Measurements from ENCODE around the gene PHACTR4.
"Not testable (repeated sequence)": the region's sequence is repeated elsewhere in the genome, so short reads cannot be mapped to it uniquely, and the experiment has no call there.

Gene PHACTR4

GRCh38 chr1:28354121-28354520, 15.4 kb upstream of the PHACTR4 start:
- DNase-seq (ENCODE audit: low spot score), result no peak
- in situ Hi-C loops (cut with MboI; ENCODE audit: low pct_unique_long_range_greater_than_20kb, low sequenced_read_pairs, unreplicated experiment), result no loop called here
- no peak for TF ChIP-seq CTCF (IDR thresholded peaks at IDR 0.05; ENCODE audit: extremely low read depth, insufficient read depth, missing control alignments)

GRCh38 chr1:28358716-28359115, 10.8 kb upstream of the PHACTR4 start:
- TF ChIP-seq CTCF (IDR thresholded peaks at IDR 0.05; ENCODE audit: extremely low read depth, insufficient read depth, missing control alignments), result no peak
- DNase-seq (ENCODE audit: low spot score), result no peak
- in situ Hi-C loops (cut with MboI; ENCODE audit: low pct_unique_long_range_greater_than_20kb, low sequenced_read_pairs, unreplicated experiment), result no loop called here

- TF ChIP-seq CTCF (IDR thresholded peaks at IDR 0.05; ENCODE audit: extremely low read depth, insufficient read depth, missing control alignments), result peak; percentile 66
- DNase-seq (ENCODE audit: low spot score), result peak; percentile 57
- in situ Hi-C loops (cut with MboI; ENCODE audit: low pct_unique_long_range_greater_than_20kb, low sequenced_read_pairs, unreplicated experiment), result no loop called here
These were observed 9.8 kb upstream of the PHACTR4 start for GRCh38 chr1:28359592-28360239.

- in situ Hi-C loops (cut with MboI; ENCODE audit: low pct_unique_long_range_greater_than_20kb, low sequenced_read_pairs, unreplicated experiment), result no loop called here
- DNase-seq (ENCODE audit: low spot score), result no peak
- no peak for TF ChIP-seq CTCF (IDR thresholded peaks at IDR 0.05; ENCODE audit: extremely low read depth, insufficient read depth, missing control alignments)
These were observed 4.7 kb upstream of the PHACTR4 start for GRCh38 chr1:28364888-28365287.

- in situ Hi-C loops (cut with MboI; ENCODE audit: low pct_unique_long_range_greater_than_20kb, low sequenced_read_pairs, unreplicated experiment), result no loop called here
- no peak for DNase-seq (ENCODE audit: low spot score)
- TF ChIP-seq CTCF (IDR thresholded peaks at IDR 0.05; ENCODE audit: extremely low read depth, insufficient read depth, missing control alignments), result no peak
These were observed 3.7 kb upstream of the PHACTR4 start for GRCh38 chr1:28365864-28366263.

- in situ Hi-C loops (cut with MboI; ENCODE audit: low pct_unique_long_range_greater_than_20kb, low sequenced_read_pairs, unreplicated experiment); DNase-seq (ENCODE audit: low spot score): not testable (repeated sequence)
These were observed 932 bp upstream of the PHACTR4 start for GRCh38 chr1:28368608-28369007.

- TF ChIP-seq CTCF (IDR thresholded peaks at IDR 0.05; ENCODE audit: extremely low read depth, insufficient read depth, missing control alignments), result no peak
- in situ Hi-C loops (cut with MboI; ENCODE audit: low pct_unique_long_range_greater_than_20kb, low sequenced_read_pairs, unreplicated experiment), result no loop called here
- DNase-seq (ENCODE audit: low spot score), result peak; percentile 62
These were observed 884 bp downstream of the PHACTR4 start for GRCh38 chr1:28370239-28371009.
